HepG2 (cell line): ENCODE measurements around the gene PLCXD3. TPM values are rescaled to one million over a fixed set of nuclear protein-coding genes. Genes with fewer than 3 reads are reported as not detected.

Experiments used
- ATAC-seq: fragments of 200-7000 bp; cut with Tn5 transposase; 3 replicates; pipeline ENCODE4 v1.9.1; 2020; ENCODE audit warnings: mild to moderate bottlenecking, moderate library complexity
- BruUV-seq: library from RNA; stranded (reverse); fragments of 400-500 nt; replicated peaks from 2 replicates; lab custom pipeline; 2021; lab: Mats Ljungman, UMichigan
- CTCF ChIA-PET: fragments of 300-600 bp; formaldehyde crosslinking; extraction: SDS; loops from one replicate; lab custom pipeline; 2021; ENCODE audit warnings: low total read pairs, inconsistent platforms, low intra/inter-chr PET ratio; lab: Yijun Ruan, JAX
- POLR2A ChIA-PET: fragments of 350-600 bp; sonication (Branson Sonifier 250); formaldehyde crosslinking; loops from one replicate; lab custom pipeline; 2020; ENCODE audit warnings: antibody characterized with exemption, inconsistent platforms; lab: Yijun Ruan, JAX
- DNase-seq: peaks from one replicate; pipeline ENCODE4 v3.0.0-alpha.2; 2015; ENCODE audit warnings: low spot score
- FAIRE-seq: peaks from 3 replicates; lab custom pipeline; 2011; peaks lifted over from hg19 to GRCh38; lab: Jason Lieb, UNC
- H2AFZ ChIP-seq: one replicate; pipeline ENCODE4 v1.6.1; 2011; ENCODE audit warnings: low read length, inconsistent platforms
- H3K27ac ChIP-seq: fragments of 300-600 bp; 3 replicates; pipeline ENCODE4 v1.8.0; 2011; ENCODE audit warnings: mixed run types, mild to moderate bottlenecking, mixed read lengths, low read length, inconsistent platforms; ENCODE audit not compliant: insufficient read depth; ENCODE audit errors: extremely low read length
- H3K27me3 ChIP-seq, 2 experiments: fragments of 200-600 bp in 1 of 2; 2 replicates in 1 of 2; 3 replicates in 1 of 2; pipeline versions ENCODE4 v1.6.0 to v1.8.0; 2011; ENCODE audit warnings: low read length in 2 of 2, mild to moderate bottlenecking in 2 of 2, moderate library complexity in 2 of 2, inconsistent platforms in 1 of 2; ENCODE audit not compliant: insufficient read depth in 2 of 2, control insufficient read depth in 1 of 2
- H3K36me3 ChIP-seq, 2 experiments: fragments of 200-600 bp in 1 of 2; replicated peaks in 1 of 2; 2 replicates in 1 of 2; 3 replicates in 1 of 2; pipeline versions ENCODE4 v1.5.1 to v1.8.0; 2011; ENCODE audit warnings: low read length in 2 of 2, inconsistent platforms in 1 of 2; ENCODE audit not compliant: insufficient read depth in 2 of 2, control insufficient read depth in 1 of 2
- H3K4me1 ChIP-seq: 2 replicates; pipeline ENCODE4 v1.5.1; 2012; ENCODE audit warnings: low read length, inconsistent platforms; ENCODE audit not compliant: insufficient read depth
- H3K4me2 ChIP-seq: 2 replicates; pipeline ENCODE4 v1.6.0; 2011; ENCODE audit warnings: low read depth, low read length, inconsistent platforms
- H3K4me3 ChIP-seq, 3 experiments: fragments of 200-600 bp in 1 of 3; sonication (generic), shearing (Covaris generic) in 1 of 3; replicated peaks in 1 of 3; 2 replicates each; pipeline ENCODE4 v1.5.1; 2011 to 2016; ENCODE audit warnings: low read length in 3 of 3, inconsistent platforms in 2 of 3, low read depth in 2 of 3, mild to moderate bottlenecking in 2 of 3, control low read depth in 1 of 3, mixed read lengths in 1 of 3; ENCODE audit not compliant: insufficient read depth in 1 of 3
- H3K79me2 ChIP-seq: one replicate; pipeline ENCODE4 v1.6.1; 2011; ENCODE audit warnings: low read length, inconsistent platforms; ENCODE audit not compliant: insufficient read depth
- H3K9ac ChIP-seq: 2 replicates; pipeline ENCODE4 v1.6.0; 2011; ENCODE audit warnings: mild to moderate bottlenecking, low read depth, low read length, inconsistent platforms; ENCODE audit not compliant: insufficient read depth
- H3K9me3 ChIP-seq: 2 replicates; pipeline ENCODE4 v1.5.1; 2012; ENCODE audit warnings: mild to moderate bottlenecking, low read length
- H4K20me1 ChIP-seq: 2 replicates; pipeline ENCODE4 v1.6.0; 2011; ENCODE audit warnings: inconsistent platforms, mild to moderate bottlenecking, low read length, moderate library complexity; ENCODE audit not compliant: insufficient read depth
- CENPX ChIP-seq: sonication (generic); formaldehyde crosslinking; IDR thresholded peaks from 2 replicates; pipeline ENCODE4 v1.9.0; 2021; ENCODE audit warnings: mild to moderate bottlenecking, missing genetic modification reagents, moderate library complexity
- CTCF ChIP-seq: sonication (generic); formaldehyde crosslinking; IDR thresholded peaks from 2 replicates; pipeline ENCODE4 v1.5.0; 2020; ENCODE audit warnings: mild to moderate bottlenecking, missing genetic modification reagents, moderate library complexity
- FLYWCH1 ChIP-seq: sonication (generic); formaldehyde crosslinking; IDR thresholded peaks from 2 replicates; pipeline ENCODE4 v1.8.1; 2023; ENCODE audit warnings: mild to moderate bottlenecking, missing genetic modification reagents
- MTF1 ChIP-seq: sonication (generic); formaldehyde crosslinking; IDR thresholded peaks from 2 replicates; pipeline ENCODE4 v1.5.0; 2020; ENCODE audit warnings: missing genetic modification reagents
- RAD51 ChIP-seq: fragments of 450-650 bp; IDR thresholded peaks from 2 replicates; pipeline ENCODE4 v1.6.1; 2016; ENCODE audit warnings: borderline replicate concordance
- STAG1 ChIP-seq: sonication (generic); formaldehyde crosslinking; IDR thresholded peaks from 2 replicates; pipeline ENCODE4 v1.4.0; 2020; ENCODE audit warnings: missing genetic modification reagents
- TEF ChIP-seq: sonication (generic); formaldehyde crosslinking; IDR thresholded peaks from 2 replicates; pipeline ENCODE4 v1.5.0; 2020; ENCODE audit warnings: missing genetic modification reagents
- ZNF737 ChIP-seq: sonication (generic); formaldehyde crosslinking; IDR thresholded peaks from 2 replicates; pipeline ENCODE4 v1.5.0; 2020; ENCODE audit warnings: missing genetic modification reagents, mild to moderate bottlenecking, borderline replicate concordance
- WGBS: methylation state at CpG from one replicate; pipeline ENCODE4 v1.1.6; 2017; ENCODE audit warnings: low lambda C conversion rate; 5-methylcytosine and 5-hydroxymethylcytosine counted together
- in situ Hi-C: cut with HindIII; loops from 2 replicates; pipeline ENCODE4 v1.10.0; 2017; ENCODE audit warnings: low pct_unique_long_range_greater_than_20kb; ENCODE audit not compliant: extremely low pct_ligation_motif_present
- intact Hi-C: fragments of 100-400 bp; cut with micrococcal nuclease; formaldehyde crosslinking; loops from one replicate; pipeline ENCODE4 v1.10.0; 2022; ENCODE audit not compliant: unreplicated experiment
- polyA plus RNA-seq, 8 experiments: library from polyadenylated mRNA; depleted of rRNA in 3 of 8; stranded (reverse) in 7 of 8; unstranded in 1 of 8; fragments of >200 nt; fragmentation: Illumina TruSeq in 4 of 8; extraction: Trizol in 4 of 8; gene quantifications; 2 replicates each; pipeline versions ENCODE4 v1.2.1 to v1.2.3, GENCODE V29; 2011 to 2016; ENCODE audit warnings: low read depth in 4 of 8, missing spikeins in 1 of 8, mixed read lengths in 1 of 8; ENCODE audit not compliant: insufficient read depth in 1 of 8
- total RNA-seq, 5 experiments: library from RNA; depleted of rRNA; stranded (reverse); fragments of >200 nt; fragmentation: Illumina TruSeq; extraction: Trizol; gene quantifications; 2 replicates each; pipeline ENCODE4 v1.2.3, GENCODE V29; 2016; ENCODE audit warnings: low read depth in 1 of 5

Gene PLCXD3
- total and polyA plus RNA-seq, 2 of the 13 experiments (the other 11 are each of a cell fraction or from before 2014, with no cell fraction given) = not detected

GRCh38 chr5:41339339-41339738, 171.1 kb downstream of the PLCXD3 start:
- ATAC-seq (no peak), DNase-seq (no peak), FAIRE-seq (no peak)
- no peak overlapping the region for H3K4me2 ChIP-seq
- H3K79me2 ChIP-seq = no peaks in the 10 kb centered on the region
- H3K4me1 ChIP-seq = no peaks in the 10 kb centered on the region
- no TSS peak for BruUV-seq
- in situ Hi-C loops = no loop called here
- H3K36me3 ChIP-seq = no peaks in the 10 kb centered on the region
- no peak overlapping the region for H2AFZ ChIP-seq
- H3K27ac ChIP-seq = no peak overlapping the region
- no peak overlapping the region for H3K9ac ChIP-seq
- H4K20me1 ChIP-seq = no peaks in the 10 kb centered on the region
- intact Hi-C loops = loop anchor here (5.0 kb wide), 1 partner anchor 437 kb away; no protein-coding TSS in a partner anchor
- no peaks in the 10 kb centered on the region for H3K9me3 ChIP-seq
- 0% methylated on average over 1 of the region's 1 CpG for WGBS
- ChIA-PET POLR2A (no interaction called here), CTCF (no interaction called here)
- TF ChIP-seq MTF1 (CRISPR knock-in tag) (no peak), RAD51 (no peak), ZNF737 (no peak), FLYWCH1 (CRISPR knock-in tag) (no peak), CENPX (CRISPR knock-in tag) (no peak)
- no peaks in the 10 kb centered on the region; a peak in 1 of 5 replicates for H3K27me3 ChIP-seq
- no peak overlapping the region for H3K4me3 ChIP-seq

GRCh38 chr5:41338136-41338675, 172.2 kb downstream of the PLCXD3 start:
- H3K4me1 ChIP-seq = no peaks in the 10 kb centered on the region
- no peak for FAIRE-seq
- H3K27ac ChIP-seq = no peak overlapping the region
- no peaks in the 10 kb centered on the region for H3K9me3 ChIP-seq
- 69% methylated on average over 2 of the region's 2 CpGs for WGBS
- no peaks in the 10 kb centered on the region; a peak in 1 of 5 replicates for H3K27me3 ChIP-seq
- 0 out of 2 replicates have a peak, but pooled peaks have one; percentile 10 for TF ChIP-seq CTCF (CRISPR knock-in tag)
- no peak for TF ChIP-seq TEF
- TF ChIP-seq STAG1 (CRISPR knock-in tag) = peak; percentile 37; the same call in 1 of the 2 replicates
- in situ Hi-C loops (no loop called here), intact Hi-C loops (loop anchor here (5.0 kb wide), 1 partner anchor 436 kb away; no protein-coding TSS in a partner anchor)
- H3K4me3 ChIP-seq = no peak overlapping the region
- no peak overlapping the region for H2AFZ ChIP-seq
- H3K4me2 ChIP-seq = no peak overlapping the region
- no peaks in the 10 kb centered on the region for H3K79me2 ChIP-seq
- BruUV-seq = no TSS peak
- DNase-seq = no peak
- ChIA-PET POLR2A (no interaction called here), CTCF (no interaction called here)
- no peaks in the 10 kb centered on the region for H4K20me1 ChIP-seq
- ATAC-seq = no peak
- H3K36me3 ChIP-seq = no peaks in the 10 kb centered on the region
- H3K9ac ChIP-seq = no peak overlapping the region
